Measurements from ENCODE around the gene CIITA. TPM values are rescaled to one million over a fixed set of nuclear protein-coding genes. Genes with fewer than 3 reads are reported as not detected.

The CIITA gene
- total RNA-seq, 1 donor from 2014 or later = 12.2 TPM

DNA sequence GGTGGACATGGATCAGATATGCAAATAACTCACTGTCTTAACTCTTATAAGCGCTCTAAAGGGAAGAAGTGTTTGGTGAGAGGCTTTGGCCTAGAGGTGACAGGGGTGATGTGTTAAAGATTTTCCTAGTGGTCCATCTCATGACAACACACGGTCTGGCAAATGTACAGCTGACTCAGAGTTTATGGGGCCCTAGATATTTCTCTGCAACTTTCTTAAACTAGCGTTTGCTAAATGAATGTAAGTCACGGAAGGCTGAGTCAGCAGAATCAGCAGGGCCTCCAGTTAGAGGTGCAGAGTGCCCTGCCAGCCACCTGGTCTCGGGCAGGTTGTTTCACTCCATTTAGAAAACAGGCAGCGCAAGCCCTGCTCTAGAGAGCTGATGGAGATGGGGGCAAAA lies 107.5 kb downstream of the CIITA start:
- no peak for ATAC-seq
- intact Hi-C loops (cut with micrococcal nuclease) = no loop called here

More for the DNA sequence above, 107.5 kb downstream of the CIITA start:
- no peak for DNase-seq

Other genes starting within 250 kb of the CIITA start
- not detected for gene TEKT5, start 182.3 kb upstream of the CIITA start, total RNA-seq
- gene NUBP1, start 133.4 kb upstream of the CIITA start, total RNA-seq = 45.9 TPM
- 0.47 TPM for gene TVP23A, start 58.4 kb upstream of the CIITA start, total RNA-seq
- gene DEXI, start 65.3 kb downstream of the CIITA start, total RNA-seq = 124 TPM
- gene CLEC16A, start 67.4 kb downstream of the CIITA start, total RNA-seq = 20.6 TPM